Smooth muscle cell (in vitro differentiated cells): ENCODE data around the gene RBBP8. TPM values are rescaled to one million over a fixed set of nuclear protein-coding genes. Genes with fewer than 3 reads are reported as not detected.

Experiments used
- DNase-seq: peaks from one replicate; lab custom pipeline; 2025; ENCODE audit not compliant: unreplicated experiment; lab: John Stamatoyannopoulos, UW
- H2AFZ ChIP-seq: fragments of 200-600 bp; sonication (generic); 2 replicates; pipeline ENCODE4 v1.6.0; 2016; ENCODE audit warnings: antibody characterized with exemption, low read depth, mild to moderate bottlenecking
- H3F3A ChIP-seq: fragments of 200-600 bp; sonication (generic); 2 replicates; pipeline ENCODE4 v1.6.0; 2017; ENCODE audit warnings: antibody characterized with exemption, low read depth
- H3K27ac ChIP-seq: fragments of 200-600 bp; sonication (generic); 2 replicates; pipeline ENCODE4 v1.5.1; 2016; ENCODE audit warnings: low read depth, mild to moderate bottlenecking
- H3K27me3 ChIP-seq: fragments of 200-600 bp; sonication (generic); 2 replicates; pipeline ENCODE4 v1.6.1; 2016; ENCODE audit warnings: low read depth, mild to moderate bottlenecking
- H3K36me3 ChIP-seq: fragments of 200-600 bp; sonication (generic); 2 replicates; pipeline ENCODE4 v1.5.1; 2016; ENCODE audit warnings: low read depth
- H3K4me1 ChIP-seq: fragments of 200-600 bp; sonication (generic); 2 replicates; pipeline ENCODE4 v1.5.1; 2016; ENCODE audit warnings: low read depth
- H3K4me2 ChIP-seq: fragments of 200-600 bp; sonication (generic); 2 replicates; pipeline ENCODE4 v1.6.0; 2016; ENCODE audit warnings: mild to moderate bottlenecking
- H3K4me3 ChIP-seq: fragments of 200-600 bp; sonication (generic); 2 replicates; pipeline ENCODE4 v1.5.1; 2016; ENCODE audit warnings: mild to moderate bottlenecking
- H3K79me2 ChIP-seq: fragments of 200-600 bp; sonication (generic); 2 replicates; pipeline ENCODE4 v1.6.0; 2016; ENCODE audit warnings: low read depth, mild to moderate bottlenecking
- H3K9ac ChIP-seq: fragments of 200-600 bp; sonication (generic); 2 replicates; pipeline ENCODE4 v1.6.0; 2016; ENCODE audit warnings: low read depth
- H3K9me3 ChIP-seq: fragments of 200-600 bp; sonication (generic); replicated peaks from 2 replicates; pipeline ENCODE4 v1.5.1; 2016; ENCODE audit warnings: low read depth
- H4K20me1 ChIP-seq: fragments of 200-600 bp; sonication (generic); 2 replicates; pipeline ENCODE4 v1.6.0; 2016; ENCODE audit warnings: low read depth
- CTCF ChIP-seq: fragments of 200-600 bp; sonication (generic); IDR thresholded peaks from 2 replicates; pipeline ENCODE4 v1.5.1; 2017; ENCODE audit warnings: borderline replicate concordance, mild to moderate bottlenecking, antibody characterized with exemption; ENCODE audit not compliant: insufficient read depth, poor library complexity, severe bottlenecking
- WGBS: methylation state at CpG from one replicate; pipeline ENCODE4 v1.1.7; 2016; ENCODE audit warnings: low lambda C conversion rate; 5-methylcytosine and 5-hydroxymethylcytosine counted together
- polyA plus RNA-seq: library from polyadenylated mRNA; unstranded; fragments of >200 nt; fragmentation: Nextera tagmentation; extraction: Ambion mirVana; gene quantifications from 2 replicates; pipeline ENCODE4 v1.2.1, GENCODE V29; 2016
- total RNA-seq: library from RNA; depleted of rRNA; stranded (reverse); fragments of >200 nt; gene quantifications from 2 replicates; pipeline ENCODE4 v1.2.3, GENCODE V29; 2014

The RBBP8 gene
- total and polyA plus RNA-seq, 2 experiments from 2014 or later, result 11.7 to 39.3 TPM

DNA sequence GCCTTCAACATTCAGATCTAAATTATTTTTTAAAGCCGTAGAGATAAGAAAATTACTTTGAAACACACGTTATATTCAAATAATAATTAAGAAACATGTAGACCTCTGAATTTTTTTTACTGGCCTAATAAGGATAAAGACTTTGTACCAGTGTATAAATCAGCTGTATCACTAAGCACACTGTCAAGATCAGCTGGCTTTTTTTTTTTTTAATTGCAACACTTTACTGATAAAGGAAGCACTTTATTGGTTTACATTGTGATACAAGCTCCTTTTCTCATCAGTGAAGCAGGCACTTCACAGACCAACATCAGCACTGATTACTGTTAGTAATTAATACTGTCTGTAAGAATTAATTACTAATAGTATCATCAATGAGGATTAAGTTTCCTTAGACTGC lies 88.5 kb downstream of the RBBP8 start:
- no peak for DNase-seq
- H4K20me1 ChIP-seq, result no peaks in the 10 kb centered on the region
- H3K36me3 ChIP-seq, result peaks cover 13% of the 10 kb centered on the region
- no peaks in the 10 kb centered on the region for H3K79me2 ChIP-seq
- no peak overlapping the region for H2AFZ ChIP-seq
- no peak overlapping the region for H3K4me3 ChIP-seq
- no peaks in the 10 kb centered on the region for H3K9me3 ChIP-seq
- H3F3A ChIP-seq, result no peaks in the 10 kb centered on the region
- TF ChIP-seq CTCF, result no peak
- no peak overlapping the region for H3K4me2 ChIP-seq
- no peaks in the 10 kb centered on the region for H3K4me1 ChIP-seq
- no peak overlapping the region for H3K9ac ChIP-seq
- WGBS, result 89% methylated on average over 2 of the region's 2 CpGs
- no peaks in the 10 kb centered on the region for H3K27me3 ChIP-seq
- H3K27ac ChIP-seq, result no peak overlapping the region

DNA sequence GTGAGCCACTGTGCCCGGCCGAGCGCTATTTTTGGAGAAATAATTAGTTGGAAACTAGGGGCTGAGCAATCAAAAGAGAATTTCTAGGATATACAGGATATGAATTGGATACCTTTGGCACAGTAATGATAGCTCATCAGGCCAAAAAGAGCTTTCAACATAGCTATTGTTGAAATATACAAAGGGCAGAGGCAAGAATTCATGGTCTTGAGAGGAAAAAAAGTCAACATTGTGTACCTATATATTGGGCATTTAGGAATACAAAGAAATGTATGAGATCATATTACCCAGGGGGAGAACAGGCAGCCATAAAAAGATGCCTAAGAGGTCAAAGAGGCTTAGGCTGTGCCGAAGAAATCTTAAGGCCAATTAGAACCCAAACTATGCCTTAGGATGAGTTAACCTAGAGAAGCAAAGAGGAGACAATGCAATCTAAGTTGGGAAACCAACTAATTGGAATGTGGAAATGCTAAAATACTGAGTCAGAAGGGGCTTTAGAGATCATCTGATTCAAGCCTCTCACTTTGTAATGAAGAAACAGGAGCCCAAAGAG lies 99.0 kb downstream of the RBBP8 start:
- Histone ChIP-seq H3K9me3 (no peaks in the 10 kb centered on the region), H3K4me3 (no peak overlapping the region), H3K36me3 (no peaks in the 10 kb centered on the region), H3F3A (no peaks in the 10 kb centered on the region), H3K4me1 (peaks cover 7% of the 10 kb centered on the region), H4K20me1 (no peaks in the 10 kb centered on the region), H3K9ac (no peak overlapping the region), H3K27me3 (no peaks in the 10 kb centered on the region), H3K27ac (peak overlapping the region; percentile 59), H3K4me2 (peak overlapping the region; percentile 66), H2AFZ (peak overlapping the region; percentile 28), H3K79me2 (no peaks in the 10 kb centered on the region)
- DNase-seq, result no peak
- no peak for TF ChIP-seq CTCF
- WGBS, result 49% methylated on average over 4 of the region's 4 CpGs

GRCh38 chr18:23033056-23033455 lies 99.9 kb downstream of the RBBP8 start:
- no peak for DNase-seq
- H2AFZ ChIP-seq, result no peak overlapping the region
- WGBS, result 97% methylated on average over 5 of the region's 5 CpGs
- no peaks in the 10 kb centered on the region for H3F3A ChIP-seq
- H3K9me3 ChIP-seq, result no peaks in the 10 kb centered on the region
- TF ChIP-seq CTCF, result no peak
- H3K27me3 ChIP-seq, result no peaks in the 10 kb centered on the region
- H3K36me3 ChIP-seq, result no peaks in the 10 kb centered on the region
- H3K79me2 ChIP-seq, result no peaks in the 10 kb centered on the region
- H3K9ac ChIP-seq, result no peak overlapping the region
- no peak overlapping the region for H3K4me3 ChIP-seq
- H3K4me2 ChIP-seq, result no peak overlapping the region
- H4K20me1 ChIP-seq, result no peaks in the 10 kb centered on the region
- H3K27ac ChIP-seq, result no peak overlapping the region
- peaks cover 7% of the 10 kb centered on the region for H3K4me1 ChIP-seq

DNA sequence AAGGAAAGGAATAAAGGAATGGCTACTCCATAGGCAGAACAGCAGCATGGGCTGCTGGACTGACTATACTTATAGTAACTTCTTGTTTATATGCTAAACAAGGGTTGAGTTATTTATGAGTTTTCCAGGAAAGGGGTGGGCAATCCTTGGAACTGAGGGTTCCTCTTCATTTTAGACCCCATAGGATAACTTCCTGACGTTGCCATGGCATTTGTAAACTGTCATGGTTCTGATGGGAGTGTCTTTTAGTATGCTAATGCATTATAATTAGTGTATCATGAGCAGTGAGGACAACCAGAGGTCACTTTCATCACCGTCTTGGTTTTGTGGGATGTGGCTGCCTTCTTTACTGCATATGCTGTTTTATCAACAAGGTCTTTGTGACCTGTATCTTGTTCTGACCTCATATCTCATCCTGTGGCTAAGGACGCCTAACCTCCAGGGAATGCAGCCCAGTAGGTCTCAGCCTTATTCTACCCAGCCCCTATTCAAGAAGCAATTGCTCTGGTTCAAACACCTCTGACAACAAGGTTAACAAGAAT lies 103.6 kb downstream of the RBBP8 start:
- H3K4me2 ChIP-seq, result no peak overlapping the region
- WGBS, result 58% methylated on average over 3 of the region's 3 CpGs
- no peak for DNase-seq
- H3F3A ChIP-seq, result no peaks in the 10 kb centered on the region
- no peaks in the 10 kb centered on the region for H4K20me1 ChIP-seq
- H3K4me3 ChIP-seq, result no peak overlapping the region
- no peak overlapping the region for H2AFZ ChIP-seq
- H3K27me3 ChIP-seq, result no peaks in the 10 kb centered on the region
- no peak for TF ChIP-seq CTCF
- H3K36me3 ChIP-seq, result no peaks in the 10 kb centered on the region
- no peak overlapping the region for H3K9ac ChIP-seq
- no peak overlapping the region for H3K27ac ChIP-seq
- no peaks in the 10 kb centered on the region for H3K9me3 ChIP-seq
- H3K79me2 ChIP-seq, result no peaks in the 10 kb centered on the region
- H3K4me1 ChIP-seq, result peaks cover 6% of the 10 kb centered on the region
